PC-9 (cell line): ENCODE results near the gene PDE6G. TPM values are rescaled to one million over a fixed set of nuclear protein-coding genes. Genes with fewer than 3 reads are reported as not detected.

Experiments used
- BruUV-seq: library from RNA; stranded (reverse); fragments of 400-500 nt; replicated peaks from 2 replicates; lab custom pipeline; 2021; lab: Mats Ljungman, UMichigan
- CTCF ChIA-PET: fragments of 300-600 bp; sonication (Branson Sonifier 250); formaldehyde crosslinking; loops from one replicate; lab custom pipeline; 2022; ENCODE audit warnings: antibody characterized with exemption; lab: Charles Lee
- POLR2A ChIA-PET: fragments of 300-600 bp; sonication (Branson Sonifier 250); formaldehyde crosslinking; loops from one replicate; lab custom pipeline; 2022; ENCODE audit warnings: antibody characterized with exemption; ENCODE audit not compliant: unreplicated experiment; lab: Charles Lee
- DNase-seq, 2 experiments: peaks; one replicate each; pipeline versions ENCODE4 v3.0.0 to v3.0.0-alpha.2; 2015 to 2022; ENCODE audit warnings: mixed read lengths in 1 of 2
- H2AFZ ChIP-seq: fragments of 200-600 bp; sonication (generic); 2 replicates; pipeline ENCODE4 v1.8.1; 2017; ENCODE audit warnings: antibody characterized with exemption
- H3F3A ChIP-seq: fragments of 200-600 bp; sonication (generic); 2 replicates; pipeline ENCODE4 v1.8.1; 2017; ENCODE audit warnings: antibody characterized with exemption, mild to moderate bottlenecking, low read depth; ENCODE audit not compliant: insufficient read depth
- H3K27ac ChIP-seq: fragments of 200-600 bp; sonication (generic); 2 replicates; pipeline ENCODE4 v1.6.1; 2016; ENCODE audit warnings: mixed run types
- H3K27me3 ChIP-seq: fragments of 200-600 bp; sonication (generic); 2 replicates; pipeline ENCODE4 v1.6.1; 2016; ENCODE audit warnings: low read depth, mixed run types; ENCODE audit not compliant: insufficient read depth
- H3K36me3 ChIP-seq: fragments of 200-600 bp; sonication (generic); 2 replicates; pipeline ENCODE4 v1.6.1; 2016; ENCODE audit warnings: low read depth, mixed run types
- H3K4me1 ChIP-seq: fragments of 200-600 bp; sonication (generic); replicated peaks from 2 replicates; pipeline ENCODE4 v1.6.1; 2016; ENCODE audit warnings: mixed run types; ENCODE audit not compliant: insufficient read depth
- H3K4me2 ChIP-seq: fragments of 200-600 bp; sonication (generic); 2 replicates; pipeline ENCODE4 v1.6.1; 2017; ENCODE audit warnings: mixed run types
- H3K4me3 ChIP-seq: fragments of 200-600 bp; sonication (generic); 2 replicates; pipeline ENCODE4 v1.6.1; 2016; ENCODE audit warnings: mixed run types
- H3K79me2 ChIP-seq: fragments of 200-600 bp; sonication (generic); 2 replicates; pipeline ENCODE4 v1.6.1; 2017; ENCODE audit warnings: low read depth, mixed run types
- H3K9me2 ChIP-seq: fragments of 200-600 bp; sonication (generic); 2 replicates; pipeline ENCODE4 v1.8.1; 2017; ENCODE audit warnings: mild to moderate bottlenecking; ENCODE audit not compliant: insufficient read depth
- H3K9me3 ChIP-seq: fragments of 200-600 bp; sonication (generic); 2 replicates; pipeline ENCODE4 v1.8.1; 2016; ENCODE audit warnings: low read depth; ENCODE audit not compliant: insufficient read depth
- H4K20me1 ChIP-seq: fragments of 200-600 bp; sonication (generic); 2 replicates; pipeline ENCODE4 v1.8.1; 2017; ENCODE audit not compliant: insufficient read depth
- EZH2 ChIP-seq: fragments of 200-600 bp; sonication (generic); IDR thresholded peaks from 2 replicates; pipeline ENCODE4 v1.8.0; 2017; ENCODE audit warnings: antibody characterized with exemption, low read depth
- intact Hi-C: fragments of 100-400 bp; cut with micrococcal nuclease; formaldehyde crosslinking; loops from one replicate; pipeline ENCODE4 v1.10.0; 2022; ENCODE audit not compliant: unreplicated experiment
- total RNA-seq: library from RNA; stranded (reverse); gene quantifications from 2 replicates; pipeline ENCODE4 v1.2.3, GENCODE V29; 2021
- TF ChIP-seq, protein P1 (sequence below): fragments of 200-600 bp; sonication (generic); conservative IDR thresholded peaks from 2 replicates; pipeline ENCODE4 v1.6.1; 2017; ENCODE audit warnings: mixed run types, antibody characterized with exemption, mild to moderate bottlenecking, moderate library complexity

PDE6G gene
- total RNA-seq, 1 experiment from 2014 or later, result 1.3 TPM

DNA sequence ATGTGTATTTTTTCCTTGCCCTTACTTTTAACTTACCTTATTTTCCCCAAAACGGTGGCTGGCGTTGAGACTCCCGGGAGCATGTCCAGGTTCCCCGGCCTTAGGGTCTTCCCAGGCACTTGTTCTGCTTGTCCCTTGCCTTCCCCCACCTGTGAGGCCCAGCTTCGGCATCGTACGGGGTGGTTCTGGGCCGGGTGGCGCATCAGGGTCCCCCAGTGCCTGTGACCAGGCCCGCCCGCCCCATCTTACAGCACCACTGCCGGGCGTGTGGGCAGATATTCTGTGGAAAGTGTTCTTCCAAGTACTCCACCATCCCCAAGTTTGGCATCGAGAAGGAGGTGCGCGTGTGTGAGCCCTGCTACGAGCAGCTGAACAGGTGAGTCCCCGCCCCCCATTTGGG lies 34.9 kb upstream of the PDE6G start:
- H3F3A ChIP-seq, result no peaks in the 10 kb centered on the region
- H3K4me2 ChIP-seq, result no peak overlapping the region
- POLR2A ChIA-PET, result no interaction called here
- no peak overlapping the region for H3K27ac ChIP-seq
- TF ChIP-seq, protein P1, sequence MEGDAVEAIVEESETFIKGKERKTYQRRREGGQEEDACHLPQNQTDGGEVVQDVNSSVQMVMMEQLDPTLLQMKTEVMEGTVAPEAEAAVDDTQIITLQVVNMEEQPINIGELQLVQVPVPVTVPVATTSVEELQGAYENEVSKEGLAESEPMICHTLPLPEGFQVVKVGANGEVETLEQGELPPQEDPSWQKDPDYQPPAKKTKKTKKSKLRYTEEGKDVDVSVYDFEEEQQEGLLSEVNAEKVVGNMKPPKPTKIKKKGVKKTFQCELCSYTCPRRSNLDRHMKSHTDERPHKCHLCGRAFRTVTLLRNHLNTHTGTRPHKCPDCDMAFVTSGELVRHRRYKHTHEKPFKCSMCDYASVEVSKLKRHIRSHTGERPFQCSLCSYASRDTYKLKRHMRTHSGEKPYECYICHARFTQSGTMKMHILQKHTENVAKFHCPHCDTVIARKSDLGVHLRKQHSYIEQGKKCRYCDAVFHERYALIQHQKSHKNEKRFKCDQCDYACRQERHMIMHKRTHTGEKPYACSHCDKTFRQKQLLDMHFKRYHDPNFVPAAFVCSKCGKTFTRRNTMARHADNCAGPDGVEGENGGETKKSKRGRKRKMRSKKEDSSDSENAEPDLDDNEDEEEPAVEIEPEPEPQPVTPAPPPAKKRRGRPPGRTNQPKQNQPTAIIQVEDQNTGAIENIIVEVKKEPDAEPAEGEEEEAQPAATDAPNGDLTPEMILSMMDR, result no peak
- TF ChIP-seq EZH2, result no peak
- no peaks in the 10 kb centered on the region for H3K9me2 ChIP-seq
- H3K4me1 ChIP-seq, result no peaks in the 10 kb centered on the region
- DNase-seq, result no peak
- no peaks in the 10 kb centered on the region for H3K27me3 ChIP-seq
- peaks cover 12% of the 10 kb centered on the region for H3K79me2 ChIP-seq
- H3K36me3 ChIP-seq, result no peaks in the 10 kb centered on the region
- H3K9me3 ChIP-seq, result no peaks in the 10 kb centered on the region
- CTCF ChIA-PET, result no interaction called here
- H3K4me3 ChIP-seq, result no peak overlapping the region
- intact Hi-C loops, result no loop called here
- H4K20me1 ChIP-seq, result peaks cover 7% of the 10 kb centered on the region
- no peak overlapping the region for H2AFZ ChIP-seq
- no TSS peak for BruUV-seq

DNA sequence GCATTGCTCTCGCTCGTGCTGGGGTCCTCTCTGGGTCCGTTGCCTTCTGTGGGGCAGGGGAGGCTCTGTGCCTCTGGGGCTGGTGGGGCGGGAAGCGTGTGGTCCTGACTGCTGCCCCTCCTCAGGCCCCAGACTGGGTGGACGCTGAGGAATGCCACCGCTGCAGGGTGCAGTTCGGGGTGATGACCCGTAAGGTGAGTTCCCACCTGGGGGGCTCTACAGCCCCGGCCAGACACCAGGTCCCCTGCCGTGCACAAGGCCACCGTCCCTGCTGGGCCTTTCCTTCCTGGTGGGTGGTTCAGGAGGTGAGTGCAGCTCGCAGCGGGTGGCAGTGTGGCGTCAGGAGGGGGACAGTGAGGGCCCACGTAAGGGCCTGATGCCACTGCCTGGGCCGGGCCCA lies 34.2 kb upstream of the PDE6G start:
- intact Hi-C loops, result no loop called here
- no peak for DNase-seq
- Histone ChIP-seq H4K20me1 (peaks cover 13% of the 10 kb centered on the region), H3K36me3 (no peaks in the 10 kb centered on the region), H2AFZ (no peak overlapping the region), H3K27ac (no peak overlapping the region), H3K27me3 (no peaks in the 10 kb centered on the region), H3K4me1 (peaks cover under 1% of the 10 kb centered on the region; the same call in 1 of the 2 replicates), H3K4me2 (no peak overlapping the region), H3K9me3 (no peaks in the 10 kb centered on the region), H3F3A (peaks cover 2% of the 10 kb centered on the region; the same call in 1 of the 2 replicates), H3K4me3 (no peak overlapping the region), H3K9me2 (no peaks in the 10 kb centered on the region), H3K79me2 (peaks cover 19% of the 10 kb centered on the region)
- POLR2A ChIA-PET, result no interaction called here
- CTCF ChIA-PET, result no interaction called here
- TF ChIP-seq, protein P1, result no peak
- no peak for TF ChIP-seq EZH2
- BruUV-seq, result no TSS peak

DNA sequence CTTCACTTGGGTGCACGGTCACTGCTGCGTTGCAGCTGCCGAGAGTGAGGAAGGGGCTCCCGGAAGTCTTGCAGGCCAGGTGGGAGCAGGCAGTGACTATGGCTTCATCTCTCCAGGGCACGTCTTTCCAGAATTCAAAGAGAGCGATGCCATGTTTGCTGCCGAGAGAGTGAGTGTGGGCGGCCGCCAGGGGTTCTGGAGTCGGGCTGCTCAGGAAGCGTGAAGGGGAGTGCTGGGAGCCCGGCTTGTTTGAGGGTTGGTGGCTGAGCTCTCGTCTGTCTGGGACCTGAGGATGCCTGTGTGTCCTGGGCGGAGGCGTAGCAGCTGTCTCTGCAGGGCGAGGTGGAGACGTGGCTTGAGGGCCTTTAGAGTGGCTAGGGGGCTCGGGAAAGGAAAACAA lies 33.7 kb upstream of the PDE6G start:
- TF ChIP-seq, protein P1, result no peak
- no peak for TF ChIP-seq EZH2
- intact Hi-C loops, result no loop called here
- H3K4me3 ChIP-seq, result no peak overlapping the region
- H2AFZ ChIP-seq, result no peak overlapping the region
- H3K27ac ChIP-seq, result no peak overlapping the region
- no TSS peak for BruUV-seq
- H3F3A ChIP-seq, result peaks cover 6% of the 10 kb centered on the region; the same call in 1 of the 2 replicates
- H4K20me1 ChIP-seq, result peaks cover 18% of the 10 kb centered on the region
- peaks cover 5% of the 10 kb centered on the region; the same call in 1 of the 2 replicates for H3K4me1 ChIP-seq
- no peaks in the 10 kb centered on the region for H3K9me3 ChIP-seq
- H3K9me2 ChIP-seq, result no peaks in the 10 kb centered on the region
- H3K36me3 ChIP-seq, result no peaks in the 10 kb centered on the region
- no peaks in the 10 kb centered on the region for H3K27me3 ChIP-seq
- peaks cover 24% of the 10 kb centered on the region for H3K79me2 ChIP-seq
- DNase-seq, result no peak
- ChIA-PET CTCF (no interaction called here), POLR2A (no interaction called here)
- H3K4me2 ChIP-seq, result no peak overlapping the region
